Chondrocyte (in vitro differentiated cells): ENCODE results near the gene ZNF429. TPM values are rescaled to one million over a fixed set of nuclear protein-coding genes. Genes with fewer than 3 reads are reported as not detected.
"Not testable (repeated sequence)": the region's sequence is repeated elsewhere in the genome, so short reads cannot be mapped to it uniquely, and the experiment has no call there.

ENCODE experiments used
- DNase-seq: peaks from one replicate; pipeline ENCODE4 v3.0.0; 2021; ENCODE audit warnings: mixed read lengths, low spot score
- H3K27ac Mint-ChIP-seq: one replicate; pipeline ENCODE4 v1.8.0; 2021; ENCODE audit warnings: mild to moderate bottlenecking, moderate library complexity, mixed read lengths; ENCODE audit not compliant: unreplicated experiment
- H3K27me3 Mint-ChIP-seq: 2 replicates; pipeline ENCODE4 v1.8.0; 2021; ENCODE audit warnings: low read depth, mixed read lengths
- H3K36me3 Mint-ChIP-seq: 2 replicates; pipeline ENCODE4 v1.8.0; 2021; ENCODE audit warnings: low read depth, mixed read lengths
- H3K4me1 Mint-ChIP-seq: 2 replicates; pipeline ENCODE4 v1.8.0; 2021; ENCODE audit warnings: low read depth, mild to moderate bottlenecking, mixed read lengths
- H3K4me3 Mint-ChIP-seq: one replicate; pipeline ENCODE4 v1.8.0; 2021; ENCODE audit warnings: mild to moderate bottlenecking, moderate library complexity, mixed read lengths; ENCODE audit not compliant: unreplicated experiment
- H3K9me3 Mint-ChIP-seq: 2 replicates; pipeline ENCODE4 v1.8.0; 2021; ENCODE audit warnings: low read depth, mixed read lengths
- total RNA-seq: library from RNA; stranded (reverse); gene quantifications from 3 replicates; pipeline ENCODE4 v1.2.1, GENCODE V29; 2021
- TF ChIP-seq, protein P1 (sequence below): fragments of 200-600 bp; sonication (generic); IDR thresholded peaks from 2 replicates; pipeline ENCODE4 v1.5.0; 2021; ENCODE audit warnings: antibody characterized with exemption, mild to moderate bottlenecking, moderate library complexity

The ZNF429 gene
- total RNA-seq, 1 donor from 2014 or later = 6.7 TPM

DNA sequence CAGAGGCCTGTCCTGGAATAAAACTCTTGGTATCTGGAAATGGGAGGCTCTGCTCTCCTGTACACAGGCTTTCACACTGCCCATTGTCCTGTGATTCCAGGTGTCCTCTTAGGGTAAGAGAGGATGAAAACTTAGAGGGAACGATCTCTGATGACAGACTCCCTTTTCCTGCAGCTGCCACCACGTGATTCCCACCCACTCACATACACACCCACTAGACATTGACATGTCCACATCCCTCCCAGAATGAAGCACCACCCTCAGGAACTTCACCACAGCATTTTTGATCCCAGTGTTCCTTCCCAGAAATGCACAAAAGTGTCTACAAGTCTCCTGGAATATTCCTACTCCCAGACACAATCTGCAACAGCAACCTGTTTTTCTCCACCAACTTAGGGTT lies 8.2 kb downstream of the ZNF429 start:
- no peak for DNase-seq
- H3K9me3 Mint-ChIP-seq = peaks cover 22% of the 10 kb centered on the region
- H3K4me1 Mint-ChIP-seq = peaks cover 18% of the 10 kb centered on the region
- no peak overlapping the region for H3K4me3 Mint-ChIP-seq
- no peak overlapping the region for H3K27ac Mint-ChIP-seq
- H3K36me3 Mint-ChIP-seq = peaks cover 21% of the 10 kb centered on the region
- TF ChIP-seq, protein P1, sequence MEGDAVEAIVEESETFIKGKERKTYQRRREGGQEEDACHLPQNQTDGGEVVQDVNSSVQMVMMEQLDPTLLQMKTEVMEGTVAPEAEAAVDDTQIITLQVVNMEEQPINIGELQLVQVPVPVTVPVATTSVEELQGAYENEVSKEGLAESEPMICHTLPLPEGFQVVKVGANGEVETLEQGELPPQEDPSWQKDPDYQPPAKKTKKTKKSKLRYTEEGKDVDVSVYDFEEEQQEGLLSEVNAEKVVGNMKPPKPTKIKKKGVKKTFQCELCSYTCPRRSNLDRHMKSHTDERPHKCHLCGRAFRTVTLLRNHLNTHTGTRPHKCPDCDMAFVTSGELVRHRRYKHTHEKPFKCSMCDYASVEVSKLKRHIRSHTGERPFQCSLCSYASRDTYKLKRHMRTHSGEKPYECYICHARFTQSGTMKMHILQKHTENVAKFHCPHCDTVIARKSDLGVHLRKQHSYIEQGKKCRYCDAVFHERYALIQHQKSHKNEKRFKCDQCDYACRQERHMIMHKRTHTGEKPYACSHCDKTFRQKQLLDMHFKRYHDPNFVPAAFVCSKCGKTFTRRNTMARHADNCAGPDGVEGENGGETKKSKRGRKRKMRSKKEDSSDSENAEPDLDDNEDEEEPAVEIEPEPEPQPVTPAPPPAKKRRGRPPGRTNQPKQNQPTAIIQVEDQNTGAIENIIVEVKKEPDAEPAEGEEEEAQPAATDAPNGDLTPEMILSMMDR = no peak
- no peaks in the 10 kb centered on the region for H3K27me3 Mint-ChIP-seq

DNA sequence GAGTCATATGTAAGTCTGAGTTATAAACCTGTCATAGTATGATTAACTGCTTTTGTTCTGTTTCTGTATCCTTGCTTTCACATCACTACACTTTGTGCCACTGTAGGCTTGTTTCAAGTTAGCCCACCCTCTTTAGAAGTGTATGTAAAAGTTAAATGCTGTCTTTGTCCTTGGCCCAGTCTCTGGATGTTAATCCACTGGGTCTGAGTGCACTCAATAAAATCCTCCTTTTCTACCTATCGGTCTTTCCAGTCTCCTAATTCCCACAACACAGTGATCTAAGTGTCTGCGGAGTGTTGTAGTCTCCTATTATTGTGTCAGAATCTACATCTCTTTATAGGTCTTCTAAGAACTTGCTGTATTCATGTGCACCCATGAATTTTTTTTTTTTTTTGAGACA lies 14.1 kb downstream of the ZNF429 start:
- H3K27ac Mint-ChIP-seq = no peak overlapping the region
- TF ChIP-seq, protein P1 = no peak
- peaks cover 54% of the 10 kb centered on the region for H3K9me3 Mint-ChIP-seq
- no peak overlapping the region for H3K4me3 Mint-ChIP-seq
- H3K36me3 Mint-ChIP-seq = peaks cover 52% of the 10 kb centered on the region
- peaks cover 2% of the 10 kb centered on the region for H3K4me1 Mint-ChIP-seq
- no peak for DNase-seq
- H3K27me3 Mint-ChIP-seq = no peaks in the 10 kb centered on the region

DNA sequence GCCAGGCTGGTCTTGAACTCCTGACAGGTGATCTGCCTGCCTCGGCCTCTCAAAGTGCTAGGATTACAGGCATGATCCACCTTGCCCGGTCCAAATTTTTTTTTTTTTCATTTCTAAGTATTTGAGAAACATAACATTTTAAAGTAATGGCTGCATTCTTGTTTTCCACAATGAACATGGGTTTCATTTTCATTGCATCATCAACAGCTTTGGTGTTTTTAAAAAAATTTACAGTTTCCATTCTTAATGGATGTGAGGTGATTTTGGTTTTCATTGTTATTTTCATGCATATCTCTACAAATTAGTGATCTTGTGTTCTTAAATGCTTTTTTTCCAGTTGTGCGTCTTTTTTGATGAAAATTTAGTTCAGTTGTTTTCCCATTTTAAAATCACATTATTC lies 27.5 kb downstream of the ZNF429 start:
- Mint-ChIP-seq H3K27ac (no peak overlapping the region), H3K4me1 (no peaks in the 10 kb centered on the region), H3K36me3 (peaks cover 71% of the 10 kb centered on the region), H3K4me3 (no peak overlapping the region), H3K9me3 (peaks cover 51% of the 10 kb centered on the region), H3K27me3 (no peaks in the 10 kb centered on the region)
- DNase-seq = no peak
- TF ChIP-seq, protein P1 = no peak

DNA sequence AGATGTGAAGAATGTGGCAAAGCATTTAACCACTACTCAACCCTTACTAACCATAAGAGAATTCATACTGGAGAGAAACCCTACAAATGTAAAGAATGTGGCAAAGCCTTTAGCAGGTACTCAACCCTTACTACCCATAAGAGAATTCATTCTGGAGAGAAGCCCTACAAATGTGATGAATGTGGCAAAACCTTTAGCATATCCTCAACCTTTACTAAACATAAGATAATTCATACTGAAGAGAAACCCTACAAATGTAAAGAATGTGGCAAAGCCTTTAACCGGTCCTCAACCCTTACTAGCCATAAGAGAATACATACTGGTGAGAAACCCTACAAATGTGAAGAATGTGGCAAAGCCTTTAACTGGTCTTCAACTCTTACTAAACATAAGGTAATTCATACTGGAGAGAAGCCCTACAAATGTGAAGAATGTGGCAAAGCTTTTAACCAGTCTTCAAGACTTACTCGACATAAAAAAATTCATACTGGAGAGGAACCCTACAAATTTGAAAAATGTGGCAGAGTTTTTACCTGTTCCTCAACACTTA lies 31.4 kb downstream of the ZNF429 start:
- not testable (repeated sequence) for H3K4me1 Mint-ChIP-seq, H3K4me3 Mint-ChIP-seq, H3K27ac Mint-ChIP-seq, H3K27me3 Mint-ChIP-seq, DNase-seq
- Mint-ChIP-seq H3K9me3 (peaks cover 53% of the 10 kb centered on the region), H3K36me3 (peaks cover 61% of the 10 kb centered on the region)

DNA sequence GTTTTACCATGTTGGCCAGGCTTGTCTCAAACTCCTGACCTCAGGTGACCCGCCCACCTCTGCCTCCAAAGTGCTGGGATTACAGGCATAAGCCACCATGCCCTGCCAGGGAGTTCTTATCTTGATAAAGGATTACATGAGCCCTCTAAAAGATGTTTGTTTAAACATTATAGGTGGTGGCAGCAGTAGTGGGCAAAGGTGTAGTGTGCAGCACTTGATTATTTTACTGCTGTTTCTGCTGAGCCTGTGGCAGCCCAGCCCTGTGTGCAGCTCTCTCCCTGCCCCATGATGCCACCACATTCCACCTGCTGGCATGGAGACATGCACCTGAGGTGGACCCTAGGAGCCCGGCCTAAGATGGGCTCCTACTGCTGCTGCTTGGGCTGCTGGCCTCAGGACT lies 54.0 kb downstream of the ZNF429 start:
- Mint-ChIP-seq H3K4me1 (no peaks in the 10 kb centered on the region), H3K27me3 (no peaks in the 10 kb centered on the region), H3K36me3 (peaks cover 8% of the 10 kb centered on the region), H3K9me3 (peaks cover 35% of the 10 kb centered on the region), H3K27ac (no peak overlapping the region), H3K4me3 (no peak overlapping the region)
- TF ChIP-seq, protein P1 = no peak
- DNase-seq = no peak

DNA sequence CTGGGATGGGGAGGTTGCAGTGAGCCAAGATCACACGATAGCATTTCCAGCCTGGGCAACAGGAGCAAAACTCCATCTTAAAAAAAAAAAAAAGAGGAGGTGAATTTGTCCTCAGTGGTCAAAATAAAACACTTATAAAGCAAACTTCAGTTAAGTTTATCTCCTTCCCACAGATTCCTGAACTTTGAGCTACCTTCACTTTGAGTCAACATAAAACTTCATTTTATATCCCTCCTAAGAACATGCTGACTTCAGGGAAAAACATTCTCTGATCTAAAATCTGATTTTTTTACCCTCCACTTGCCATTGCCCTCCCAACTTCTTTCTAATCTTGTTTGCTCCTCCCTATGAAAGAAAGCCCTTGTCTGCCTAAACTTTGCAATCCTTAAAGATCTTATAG lies 59.0 kb downstream of the ZNF429 start:
- DNase-seq = no peak
- H3K9me3 Mint-ChIP-seq = peaks cover 59% of the 10 kb centered on the region
- no peaks in the 10 kb centered on the region for H3K27me3 Mint-ChIP-seq
- H3K4me3 Mint-ChIP-seq = no peak overlapping the region
- H3K4me1 Mint-ChIP-seq = no peaks in the 10 kb centered on the region
- TF ChIP-seq, protein P1 = no peak
- no peaks in the 10 kb centered on the region for H3K36me3 Mint-ChIP-seq
- H3K27ac Mint-ChIP-seq = no peak overlapping the region
